ENCODE measurements around the gene EIF3C. TPM values are rescaled to one million over a fixed set of nuclear protein-coding genes. Genes with fewer than 3 reads are reported as not detected.
A peak's percentile ranks its signal among the peaks of the same experiment; 100 is the strongest.
"Not testable (repeated sequence)": the region's sequence is repeated elsewhere in the genome, so short reads cannot be mapped to it uniquely, and the experiment has no call there.

Gene EIF3C
- total and polyA plus RNA-seq, 2 experiments from 2014 or later: 334 to 1,247 TPM

GRCh38 chr16:28722852-28723650, 11.8 kb downstream of the EIF3C start:
- not testable (repeated sequence) for H3K4me1 Mint-ChIP-seq; H4K20me1 ChIP-seq (replicated peaks; ENCODE audit: insufficient read depth)

GRCh38 chr16:28731253-28731652, 20.0 kb downstream of the EIF3C start:
- not testable (repeated sequence) for H2AFZ ChIP-seq; H3K79me2 ChIP-seq (replicated peaks; ENCODE audit: insufficient read depth); H3K36me3 Mint-ChIP-seq (ENCODE audit: low read depth); H3K36me3 ChIP-seq (ENCODE audit: insufficient read depth); ATAC-seq; H3K9me3 Mint-ChIP-seq; H3K27ac Mint-ChIP-seq; H3K4me1 ChIP-seq (ENCODE audit: insufficient read depth); H3K27ac ChIP-seq (ENCODE audit: low read depth); H3K27me3 Mint-ChIP-seq (ENCODE audit: insufficient read depth, low read depth, poor library complexity); H4K20me1 ChIP-seq (replicated peaks; ENCODE audit: insufficient read depth); H3K9me2 ChIP-seq (ENCODE audit: insufficient read depth); H3F3A ChIP-seq (replicated peaks; ENCODE audit: low read depth); H3K27me3 ChIP-seq (ENCODE audit: insufficient read depth); H3K4me1 Mint-ChIP-seq; H3K4me3 ChIP-seq; H3K4me2 ChIP-seq; H3K4me3 Mint-ChIP-seq; DNase-seq (ENCODE audit: low spot score)

More at GRCh38 chr16:28722852-28723650, 11.8 kb downstream of the EIF3C start:
- H3K36me3 ChIP-seq (ENCODE audit: insufficient read depth); H2AFZ ChIP-seq; H3K4me3 Mint-ChIP-seq; H3K27ac Mint-ChIP-seq; H3K79me2 ChIP-seq (replicated peaks; ENCODE audit: insufficient read depth); H3F3A ChIP-seq (replicated peaks; ENCODE audit: low read depth); ATAC-seq; H3K9me3 Mint-ChIP-seq; H3K27me3 ChIP-seq (ENCODE audit: insufficient read depth); H3K4me1 ChIP-seq (ENCODE audit: insufficient read depth); H3K36me3 Mint-ChIP-seq (ENCODE audit: low read depth); H3K27me3 Mint-ChIP-seq (ENCODE audit: insufficient read depth, low read depth, poor library complexity); H3K27ac ChIP-seq (ENCODE audit: low read depth); DNase-seq (ENCODE audit: low spot score); H3K4me2 ChIP-seq; H3K9me2 ChIP-seq (ENCODE audit: insufficient read depth); H3K4me3 ChIP-seq: not testable (repeated sequence)

GRCh38 chr16:28732455-28733124, 21.3 kb downstream of the EIF3C start:
- not testable (repeated sequence) for H3K4me3 ChIP-seq; ATAC-seq; H3K36me3 Mint-ChIP-seq (ENCODE audit: low read depth); H3F3A ChIP-seq (replicated peaks; ENCODE audit: low read depth); H3K4me1 ChIP-seq (ENCODE audit: insufficient read depth); DNase-seq (ENCODE audit: low spot score); H2AFZ ChIP-seq; H3K36me3 ChIP-seq (ENCODE audit: insufficient read depth); H3K27me3 ChIP-seq (ENCODE audit: insufficient read depth); H3K4me2 ChIP-seq; H3K27me3 Mint-ChIP-seq (ENCODE audit: insufficient read depth, low read depth, poor library complexity); H3K4me1 Mint-ChIP-seq; H3K9me2 ChIP-seq (ENCODE audit: insufficient read depth); H3K4me3 Mint-ChIP-seq; H3K9me3 Mint-ChIP-seq; H4K20me1 ChIP-seq (replicated peaks; ENCODE audit: insufficient read depth); H3K27ac Mint-ChIP-seq; H3K79me2 ChIP-seq (replicated peaks; ENCODE audit: insufficient read depth); H3K27ac ChIP-seq (ENCODE audit: low read depth)

DNA sequence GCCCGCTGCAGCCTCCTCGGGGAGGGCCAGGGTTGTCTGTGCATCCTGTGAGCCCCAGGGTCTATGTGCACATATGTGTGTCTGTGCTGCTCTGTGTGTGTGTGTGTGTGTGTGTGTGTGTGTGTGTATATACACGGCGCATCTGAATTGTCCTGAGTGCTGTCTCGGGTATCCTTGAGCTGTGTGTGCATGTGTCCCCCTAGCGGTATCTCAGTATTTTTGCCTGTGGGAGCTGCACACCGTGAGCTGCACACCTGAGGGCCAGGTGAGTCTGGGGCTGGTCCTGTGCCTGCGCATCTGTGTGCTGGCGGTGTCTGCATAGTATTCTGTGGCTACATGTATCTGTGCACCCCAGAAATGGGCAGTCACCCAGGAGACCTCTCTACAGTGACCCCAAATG, 28.5 kb downstream of the EIF3C start:
- H3K9me2 ChIP-seq (ENCODE audit: insufficient read depth); H4K20me1 ChIP-seq (replicated peaks; ENCODE audit: insufficient read depth); H3K36me3 Mint-ChIP-seq (ENCODE audit: low read depth); H3K4me3 ChIP-seq; H3K27ac ChIP-seq (ENCODE audit: low read depth); H3K27me3 Mint-ChIP-seq (ENCODE audit: insufficient read depth, low read depth, poor library complexity); DNase-seq (ENCODE audit: low spot score); H3K27me3 ChIP-seq (ENCODE audit: insufficient read depth); H3K4me1 Mint-ChIP-seq; H3K27ac Mint-ChIP-seq; H3F3A ChIP-seq (replicated peaks; ENCODE audit: low read depth); H3K4me1 ChIP-seq (ENCODE audit: insufficient read depth); H3K4me3 Mint-ChIP-seq; H2AFZ ChIP-seq; H3K36me3 ChIP-seq (ENCODE audit: insufficient read depth); H3K79me2 ChIP-seq (replicated peaks; ENCODE audit: insufficient read depth); H3K9me3 Mint-ChIP-seq; H3K4me2 ChIP-seq: not testable (repeated sequence)
- peak; percentile 73 for ATAC-seq

DNA sequence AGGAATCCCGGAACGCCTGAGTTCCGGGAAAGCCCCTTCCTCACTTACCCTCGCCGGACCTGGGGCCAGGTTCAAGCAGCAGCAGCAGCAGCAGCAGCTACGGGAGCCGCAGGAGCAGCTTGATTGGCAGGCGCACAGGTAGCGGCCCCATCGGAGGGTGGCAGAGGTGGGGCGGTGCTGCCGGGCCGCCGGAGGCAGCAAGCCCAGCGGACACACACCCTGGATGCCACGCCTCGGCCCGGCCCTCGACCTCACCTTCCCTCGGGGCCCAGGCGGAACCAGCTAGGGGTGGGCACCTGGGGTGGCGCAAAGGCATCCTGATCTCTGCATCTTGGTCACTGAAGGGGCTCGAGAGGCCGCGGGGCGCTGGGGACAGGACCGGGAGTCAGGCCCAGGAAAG, 29.4 kb downstream of the EIF3C start:
- H3K4me2 ChIP-seq: peak overlapping the region; percentile 69; the same call in 1 of the 2 replicates
- not testable (repeated sequence) for H3K36me3 ChIP-seq (ENCODE audit: insufficient read depth); H3F3A ChIP-seq (replicated peaks; ENCODE audit: low read depth); H3K79me2 ChIP-seq (replicated peaks; ENCODE audit: insufficient read depth); H3K27ac Mint-ChIP-seq; DNase-seq (ENCODE audit: low spot score); H3K36me3 Mint-ChIP-seq (ENCODE audit: low read depth); H3K27me3 Mint-ChIP-seq (ENCODE audit: insufficient read depth, low read depth, poor library complexity); H2AFZ ChIP-seq; H3K27ac ChIP-seq (ENCODE audit: low read depth); H3K9me2 ChIP-seq (ENCODE audit: insufficient read depth); H3K27me3 ChIP-seq (ENCODE audit: insufficient read depth); H4K20me1 ChIP-seq (replicated peaks; ENCODE audit: insufficient read depth); H3K9me3 Mint-ChIP-seq; H3K4me1 ChIP-seq (ENCODE audit: insufficient read depth); H3K4me1 Mint-ChIP-seq
- H3K4me3 Mint-ChIP-seq: peak overlapping the region; percentile 54; the same call in 2 of the 3 replicates
- ATAC-seq: peak; percentile 94
- H3K4me3 ChIP-seq: peak overlapping the region; percentile 51

DNA sequence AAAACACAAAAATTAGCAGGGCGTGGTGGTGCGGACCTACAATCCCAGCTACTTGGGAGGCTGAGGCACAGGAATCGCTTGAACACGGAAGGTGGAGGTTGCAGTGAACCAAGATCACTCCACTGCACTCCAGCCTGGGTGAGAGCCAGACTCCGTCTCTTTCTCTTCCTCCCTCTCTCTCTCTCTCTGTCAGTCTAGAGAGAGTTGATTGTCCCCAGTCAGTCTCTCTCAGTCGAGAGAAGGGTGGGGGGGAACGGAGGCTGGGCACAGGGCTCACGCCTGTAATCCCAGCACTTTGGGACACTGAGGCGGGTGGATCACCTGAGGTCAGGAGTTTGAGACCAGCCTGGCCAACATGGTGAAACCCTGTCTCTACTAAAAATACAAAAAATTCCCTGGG, 30.0 kb downstream of the EIF3C start:
- H3K27ac ChIP-seq (ENCODE audit: low read depth); H3K4me1 ChIP-seq (ENCODE audit: insufficient read depth); H3K4me3 Mint-ChIP-seq; H4K20me1 ChIP-seq (replicated peaks; ENCODE audit: insufficient read depth); H3K9me3 Mint-ChIP-seq; H3K4me1 Mint-ChIP-seq; H3K4me2 ChIP-seq; H3K27me3 ChIP-seq (ENCODE audit: insufficient read depth); H3K4me3 ChIP-seq; H2AFZ ChIP-seq; H3K27me3 Mint-ChIP-seq (ENCODE audit: insufficient read depth, low read depth, poor library complexity); H3F3A ChIP-seq (replicated peaks; ENCODE audit: low read depth); H3K9me2 ChIP-seq (ENCODE audit: insufficient read depth); H3K27ac Mint-ChIP-seq; H3K79me2 ChIP-seq (replicated peaks; ENCODE audit: insufficient read depth); H3K36me3 ChIP-seq (ENCODE audit: insufficient read depth); H3K36me3 Mint-ChIP-seq (ENCODE audit: low read depth): not testable (repeated sequence)
- ATAC-seq (peak; percentile 10), DNase-seq (ENCODE audit: low spot score) (peak; percentile 0)

All from GM23338 (cell line).